Natural killer cell treated with Interleukin-12 subunit alpha and Interleukin-12 subunit beta and Interleukin-15 and Interleukin-18, amount 100 ng/mL, for 72 hours (primary cell): Measurements from ENCODE around the gene MAD2L2. TPM values are rescaled to one million over a fixed set of nuclear protein-coding genes. Genes with fewer than 3 reads are reported as not detected.

Source experiments
- ATAC-seq, 2 donors: fragments of 150-1000 bp; cut with Tn5 transposase in 1 of 2; sonication (Bioruptor Pico), chemical (Tn5 transposase) in 1 of 2; 2 replicates each; pipeline ENCODE4 v1.10.0; 2021
- DNase-seq: peaks from one replicate; pipeline ENCODE4 v3.0.0; 2022; ENCODE audit warnings: low spot score
- H3K27ac Mint-ChIP-seq, 2 donors: 1 replicate in 1 of 2; 2 replicates in 1 of 2; pipeline ENCODE4 v1.8.0; 2022; ENCODE audit warnings: mixed read lengths in 2 of 2, mild to moderate bottlenecking in 1 of 2, moderate library complexity in 1 of 2
- H3K27me3 Mint-ChIP-seq, 2 donors: 1 replicate in 1 of 2; 2 replicates in 1 of 2; pipeline ENCODE4 v1.8.0; 2022; ENCODE audit warnings: mixed read lengths in 2 of 2
- H3K36me3 Mint-ChIP-seq: one replicate; pipeline ENCODE4 v1.8.0; 2022; ENCODE audit warnings: mixed read lengths
- H3K4me1 Mint-ChIP-seq, 2 donors: 1 replicate in 1 of 2; 2 replicates in 1 of 2; pipeline ENCODE4 v1.8.0; 2022; ENCODE audit warnings: low read depth in 2 of 2, mixed read lengths in 2 of 2, mild to moderate bottlenecking in 1 of 2
- H3K4me3 Mint-ChIP-seq: one replicate; pipeline ENCODE4 v1.8.0; 2022; ENCODE audit warnings: mixed read lengths
- H3K9me3 Mint-ChIP-seq: 2 replicates; pipeline ENCODE4 v1.8.0; 2022; ENCODE audit warnings: mixed read lengths
- total RNA-seq, 2 donors: library from RNA; stranded (reverse); gene quantifications; one replicate each; pipeline ENCODE4 v1.2.3, GENCODE V29; 2022

MAD2L2 gene
- total RNA-seq, 2 donors from 2014 or later, result 115 to 153 TPM

GRCh38 chr1:11634365-11635192 lies 46.4 kb downstream of the MAD2L2 start:
- Mint-ChIP-seq H3K27ac (no peak overlapping the region), H3K9me3 (no peaks in the 10 kb centered on the region), H3K36me3 (no peaks in the 10 kb centered on the region), H3K4me3 (no peak overlapping the region), H3K27me3 (peaks cover 8 to 14% of the 10 kb centered on the region in 2 donors), H3K4me1 (no peaks in the 10 kb centered on the region)
- no peak for DNase-seq
- ATAC-seq, result no peak

- Mint-ChIP-seq H3K4me3 (no peak overlapping the region), H3K27ac (no peak overlapping the region), H3K4me1 (no peaks in the 10 kb centered on the region), H3K27me3 (peaks cover 7 to 24% of the 10 kb centered on the region in 2 donors), H3K36me3 (no peaks in the 10 kb centered on the region), H3K9me3 (no peaks in the 10 kb centered on the region)
- no peak for ATAC-seq
- no peak for DNase-seq
Observed at GRCh38 chr1:11629184-11630016, 51.5 kb downstream of the MAD2L2 start.

- no peak for ATAC-seq
- Mint-ChIP-seq H3K27me3 (peaks cover 7 to 24% of the 10 kb centered on the region in 2 donors), H3K4me1 (no peaks in the 10 kb centered on the region), H3K9me3 (no peaks in the 10 kb centered on the region), H3K27ac (no peak overlapping the region), H3K36me3 (no peaks in the 10 kb centered on the region), H3K4me3 (no peak overlapping the region)
- no peak for DNase-seq
Observed at GRCh38 chr1:11628767-11629166, 52.2 kb downstream of the MAD2L2 start.

GRCh38 chr1:11626551-11626950 lies 54.4 kb downstream of the MAD2L2 start:
- Mint-ChIP-seq H3K4me3 (no peak overlapping the region), H3K36me3 (no peaks in the 10 kb centered on the region), H3K9me3 (no peaks in the 10 kb centered on the region), H3K4me1 (no peaks in the 10 kb centered on the region), H3K27me3 (peaks cover 10 to 27% of the 10 kb centered on the region in 2 donors), H3K27ac (no peak overlapping the region)
- no peak for ATAC-seq
- DNase-seq, result no peak

Other genes starting within 250 kb of the MAD2L2 start
- 1 to 10 TPM in 1 of 2 donors, under 1 TPM in 1; 0.81 to 1.8 TPM for gene DISP3, start 202.0 kb downstream of the MAD2L2 start, total RNA-seq
- 10 to 100 TPM; 13.2 to 16.3 TPM for gene FBXO2, start 26.7 kb downstream of the MAD2L2 start, total RNA-seq
- 10 to 100 TPM; 45.4 to 49.7 TPM for gene FBXO44, start 26.3 kb downstream of the MAD2L2 start, total RNA-seq
- gene FBXO6, start 16.9 kb downstream of the MAD2L2 start, total RNA-seq, result 100 to 1,000 TPM in 1 of 2 donors, 10 to 100 TPM in 1; 42.9 to 106 TPM
- 10 to 100 TPM; 29.3 to 41.5 TPM for gene DRAXIN, start 10.6 kb upstream of the MAD2L2 start, total RNA-seq
- gene AGTRAP, start 55.0 kb upstream of the MAD2L2 start, total RNA-seq, result 10 to 100 TPM; 40.3 to 52.0 TPM
- gene C1orf167, start 81.0 kb upstream of the MAD2L2 start, total RNA-seq, result not detected
- gene MTHFR, start 124.8 kb upstream of the MAD2L2 start, total RNA-seq, result 10 to 100 TPM; 25.7 to 30.4 TPM
- 10 to 100 TPM; 15.0 to 31.0 TPM for gene CLCN6, start 125.0 kb upstream of the MAD2L2 start, total RNA-seq
- gene NPPA, start 166.6 kb upstream of the MAD2L2 start, total RNA-seq, result not detected
- not detected for gene NPPB, start 177.8 kb upstream of the MAD2L2 start, total RNA-seq
- 10 to 100 TPM; 50.5 to 59.8 TPM for gene KIAA2013, start 245.3 kb upstream of the MAD2L2 start, total RNA-seq